OCI-LY1 (cell line): ENCODE data around the gene KIF16B.

Experiments
- H2AFZ ChIP-seq: fragments of 200-600 bp; sonication (generic), shearing (Covaris generic); 2 replicates; pipeline ENCODE4 v1.6.0; 2014; ENCODE audit warnings: antibody characterized with exemption, mild to moderate bottlenecking, low read length
- H3F3A ChIP-seq: fragments of 200-600 bp; sonication (generic), shearing (Covaris generic); 2 replicates; pipeline ENCODE4 v1.6.0; 2014; ENCODE audit warnings: mild to moderate bottlenecking, antibody characterized with exemption, low read length, moderate library complexity; ENCODE audit not compliant: insufficient read depth
- H3K27ac ChIP-seq: fragments of 200-600 bp; sonication (generic); 2 replicates; pipeline ENCODE4 v1.5.1; 2014; ENCODE audit warnings: low read length, mixed run types, mild to moderate bottlenecking, low read depth; ENCODE audit not compliant: poor library complexity, severe bottlenecking
- H3K27me3 ChIP-seq: fragments of 200-600 bp; sonication (generic); 2 replicates; pipeline ENCODE4 v1.6.0; 2014; ENCODE audit warnings: antibody characterized with exemption, mild to moderate bottlenecking, low read length, moderate library complexity; ENCODE audit not compliant: insufficient read depth
- H3K36me3 ChIP-seq: fragments of 200-600 bp; sonication (generic); 2 replicates; pipeline ENCODE4 v1.6.1; 2014; ENCODE audit warnings: mild to moderate bottlenecking, antibody characterized with exemption, low read length, moderate library complexity, mixed read lengths; ENCODE audit not compliant: insufficient read depth
- H3K4me1 ChIP-seq: fragments of 200-600 bp; sonication (generic); 2 replicates; pipeline ENCODE4 v1.5.1; 2014; ENCODE audit warnings: mild to moderate bottlenecking, low read length, moderate library complexity; ENCODE audit not compliant: insufficient read depth, severe bottlenecking
- H3K4me2 ChIP-seq: fragments of 200-600 bp; sonication (generic), shearing (Covaris generic); 2 replicates; pipeline ENCODE4 v1.6.1; 2014; ENCODE audit warnings: low read length
- H3K4me3 ChIP-seq: fragments of 200-600 bp; sonication (generic); 2 replicates; pipeline ENCODE4 v1.5.1; 2014; ENCODE audit warnings: low read length, low read depth, mild to moderate bottlenecking, mixed read lengths; ENCODE audit not compliant: poor library complexity, severe bottlenecking
- H3K79me2 ChIP-seq: fragments of 200-600 bp; shearing (Covaris generic); 2 replicates; pipeline ENCODE4 v1.6.1; 2016; ENCODE audit warnings: mixed run types, low read length, mixed read lengths; ENCODE audit not compliant: insufficient read depth
- H3K9ac ChIP-seq: fragments of 200-600 bp; sonication (generic), shearing (Covaris generic); 2 replicates; pipeline ENCODE4 v1.6.1; 2014; ENCODE audit warnings: mild to moderate bottlenecking, low read length, mixed read lengths
- H3K9me2 ChIP-seq: fragments of 200-600 bp; sonication (generic), shearing (Covaris generic); 2 replicates; pipeline ENCODE4 v1.6.1; 2014; ENCODE audit warnings: low read depth, mild to moderate bottlenecking, low read length, mixed read lengths
- H3K9me3 ChIP-seq: fragments of 200-600 bp; shearing (Covaris generic); 2 replicates; pipeline ENCODE4 v1.6.1; 2014; ENCODE audit warnings: low read length, mixed read lengths
- H4K20me1 ChIP-seq: fragments of 200-600 bp; sonication (generic), shearing (Covaris generic); 2 replicates; pipeline ENCODE4 v1.6.0; 2016; ENCODE audit warnings: mild to moderate bottlenecking, low read length; ENCODE audit not compliant: insufficient read depth
- EZH2 ChIP-seq: fragments of 200-600 bp; sonication (generic), shearing (Covaris generic); IDR thresholded peaks from 2 replicates; pipeline ENCODE4 v1.8.0; 2017; ENCODE audit warnings: borderline replicate concordance, mixed run types, mild to moderate bottlenecking, antibody characterized with exemption, low read length, moderate library complexity, mixed read lengths
- TF ChIP-seq, protein P1 (sequence below): fragments of 200-600 bp; sonication (generic), shearing (Covaris generic); IDR thresholded peaks from 2 replicates; pipeline ENCODE4 v1.5.1; 2017; ENCODE audit warnings: mild to moderate bottlenecking, antibody characterized with exemption, low read length, moderate library complexity, mixed read lengths

The KIF16B gene

DNA sequence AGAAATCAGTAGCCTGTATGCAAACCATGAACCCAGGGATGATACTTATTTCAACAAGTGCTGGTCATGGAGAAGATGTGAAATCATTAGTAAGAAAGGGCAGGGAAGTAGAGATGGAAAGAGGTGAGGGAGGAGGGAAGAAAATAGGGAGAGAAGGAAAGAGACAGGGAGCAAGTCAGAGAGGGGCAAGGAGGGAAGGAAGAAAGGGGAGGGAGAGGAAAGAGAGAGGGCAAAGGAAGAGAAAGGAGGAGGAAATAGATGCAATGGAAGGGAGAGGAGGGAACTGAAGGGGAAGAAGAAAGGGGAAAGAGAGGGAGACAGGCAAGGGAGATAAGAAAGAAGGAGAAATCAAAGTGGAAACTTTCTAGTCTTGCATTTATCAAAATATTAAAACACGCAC is 195.1 kb downstream of the KIF16B start:
- Histone ChIP-seq H4K20me1 (no peaks in the 10 kb centered on the region), H2AFZ (no peak overlapping the region), H3K27me3 (no peaks in the 10 kb centered on the region), H3K9me3 (no peaks in the 10 kb centered on the region), H3K4me1 (no peaks in the 10 kb centered on the region), H3K36me3 (no peaks in the 10 kb centered on the region), H3K9me2 (no peaks in the 10 kb centered on the region), H3F3A (no peaks in the 10 kb centered on the region), H3K79me2 (no peaks in the 10 kb centered on the region), H3K4me2 (no peak overlapping the region), H3K27ac (no peak overlapping the region), H3K4me3 (no peak overlapping the region), H3K9ac (no peak overlapping the region)
- TF ChIP-seq, protein P1, sequence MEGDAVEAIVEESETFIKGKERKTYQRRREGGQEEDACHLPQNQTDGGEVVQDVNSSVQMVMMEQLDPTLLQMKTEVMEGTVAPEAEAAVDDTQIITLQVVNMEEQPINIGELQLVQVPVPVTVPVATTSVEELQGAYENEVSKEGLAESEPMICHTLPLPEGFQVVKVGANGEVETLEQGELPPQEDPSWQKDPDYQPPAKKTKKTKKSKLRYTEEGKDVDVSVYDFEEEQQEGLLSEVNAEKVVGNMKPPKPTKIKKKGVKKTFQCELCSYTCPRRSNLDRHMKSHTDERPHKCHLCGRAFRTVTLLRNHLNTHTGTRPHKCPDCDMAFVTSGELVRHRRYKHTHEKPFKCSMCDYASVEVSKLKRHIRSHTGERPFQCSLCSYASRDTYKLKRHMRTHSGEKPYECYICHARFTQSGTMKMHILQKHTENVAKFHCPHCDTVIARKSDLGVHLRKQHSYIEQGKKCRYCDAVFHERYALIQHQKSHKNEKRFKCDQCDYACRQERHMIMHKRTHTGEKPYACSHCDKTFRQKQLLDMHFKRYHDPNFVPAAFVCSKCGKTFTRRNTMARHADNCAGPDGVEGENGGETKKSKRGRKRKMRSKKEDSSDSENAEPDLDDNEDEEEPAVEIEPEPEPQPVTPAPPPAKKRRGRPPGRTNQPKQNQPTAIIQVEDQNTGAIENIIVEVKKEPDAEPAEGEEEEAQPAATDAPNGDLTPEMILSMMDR: no peak
- TF ChIP-seq EZH2: no peak

DNA sequence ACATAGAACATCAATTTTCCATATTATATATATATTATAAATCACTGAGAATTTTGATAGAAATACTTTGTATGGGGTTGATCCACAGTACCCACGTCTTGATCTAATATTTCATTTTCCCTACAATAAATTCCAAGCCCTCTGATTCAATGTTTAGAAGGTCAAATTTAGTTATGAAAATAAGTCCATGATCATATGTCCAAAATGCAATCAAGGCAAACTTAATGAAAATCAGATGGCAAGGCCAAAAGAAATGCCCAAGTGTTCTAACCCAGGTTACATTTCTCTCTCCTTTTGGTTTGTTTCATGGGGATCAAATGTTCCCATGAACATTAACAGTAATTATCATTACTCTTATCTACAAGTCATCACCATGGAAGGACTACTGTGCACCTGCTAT is 203.8 kb downstream of the KIF16B start:
- Histone ChIP-seq H3K4me1 (no peaks in the 10 kb centered on the region), H3K9me2 (no peaks in the 10 kb centered on the region), H2AFZ (no peak overlapping the region), H3K4me2 (no peak overlapping the region), H3K36me3 (peaks cover 8% of the 10 kb centered on the region; the same call in 1 of the 2 replicates), H3K9me3 (no peaks in the 10 kb centered on the region), H3K27ac (no peak overlapping the region), H3F3A (no peaks in the 10 kb centered on the region), H3K79me2 (no peaks in the 10 kb centered on the region), H3K27me3 (no peaks in the 10 kb centered on the region), H3K9ac (no peak overlapping the region), H3K4me3 (no peak overlapping the region), H4K20me1 (no peaks in the 10 kb centered on the region)
- TF ChIP-seq, protein P1: no peak
- TF ChIP-seq EZH2: no peak

DNA sequence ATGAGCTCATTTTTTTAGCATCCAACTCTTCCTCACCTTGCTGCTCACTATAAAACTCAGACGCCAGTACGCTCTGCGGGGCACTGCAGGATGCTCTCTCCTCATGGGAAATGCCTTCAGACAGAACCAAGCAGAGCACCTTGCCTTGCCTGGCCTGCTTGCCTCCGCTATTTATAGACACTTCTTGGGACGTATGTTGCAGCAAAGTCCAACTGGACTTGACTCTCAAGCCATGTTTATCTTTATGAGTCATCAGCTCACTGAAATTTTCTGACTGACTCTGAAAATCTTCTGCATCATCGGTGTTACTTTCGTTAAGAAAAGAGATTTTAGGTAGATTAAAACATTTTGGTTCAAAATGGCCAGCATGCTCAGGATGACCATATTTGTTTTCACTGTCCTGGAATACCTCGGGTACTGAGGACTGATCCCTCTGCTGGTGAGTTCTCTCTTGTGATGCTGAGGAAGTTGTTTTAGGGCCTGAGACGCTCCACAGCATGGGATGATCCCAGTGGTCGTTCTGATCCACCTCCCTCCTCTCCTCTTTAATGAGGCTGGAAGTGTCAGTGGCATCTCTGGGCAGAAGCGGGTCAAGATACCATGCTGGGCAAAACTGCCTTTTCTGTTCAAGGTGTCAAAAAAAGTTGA is 204.5 kb downstream of the KIF16B start:
- Histone ChIP-seq H2AFZ (no peak overlapping the region), H3K36me3 (peaks cover 8% of the 10 kb centered on the region; the same call in 1 of the 2 replicates), H4K20me1 (no peaks in the 10 kb centered on the region), H3K9me2 (no peaks in the 10 kb centered on the region), H3K9me3 (no peaks in the 10 kb centered on the region), H3K9ac (no peak overlapping the region), H3K4me2 (no peak overlapping the region), H3K4me1 (no peaks in the 10 kb centered on the region), H3K27me3 (no peaks in the 10 kb centered on the region), H3K4me3 (no peak overlapping the region), H3K27ac (no peak overlapping the region), H3F3A (no peaks in the 10 kb centered on the region), H3K79me2 (no peaks in the 10 kb centered on the region)
- TF ChIP-seq EZH2: no peak
- TF ChIP-seq, protein P1: no peak
